Osteocyte (in vitro differentiated cells): Measurements from ENCODE around the gene TMEM150B. TPM values are rescaled to one million over a fixed set of nuclear protein-coding genes. Genes with fewer than 3 reads are reported as not detected.

ENCODE experiments used
- DNase-seq: peaks from one replicate; pipeline ENCODE4 v3.0.0; 2021; ENCODE audit warnings: mixed read lengths; ENCODE audit not compliant: unreplicated experiment; ENCODE audit errors: extremely low spot score
- H3K27ac Mint-ChIP-seq: one replicate; pipeline ENCODE4 v1.8.0; 2021; ENCODE audit warnings: mild to moderate bottlenecking, mixed read lengths; ENCODE audit not compliant: unreplicated experiment
- H3K27me3 Mint-ChIP-seq: one replicate; pipeline ENCODE4 v1.8.0; 2021; ENCODE audit warnings: mixed read lengths; ENCODE audit not compliant: unreplicated experiment
- H3K36me3 Mint-ChIP-seq: one replicate; pipeline ENCODE4 v1.8.0; 2021; ENCODE audit warnings: mixed read lengths; ENCODE audit not compliant: unreplicated experiment
- H3K4me1 Mint-ChIP-seq: one replicate; pipeline ENCODE4 v1.8.0; 2021; ENCODE audit warnings: mixed read lengths; ENCODE audit not compliant: unreplicated experiment
- H3K4me3 Mint-ChIP-seq: one replicate; pipeline ENCODE4 v1.8.0; 2021; ENCODE audit warnings: mild to moderate bottlenecking, moderate library complexity, mixed read lengths; ENCODE audit not compliant: unreplicated experiment
- H3K9me3 Mint-ChIP-seq: one replicate; pipeline ENCODE4 v1.8.0; 2021; ENCODE audit warnings: mixed read lengths; ENCODE audit not compliant: unreplicated experiment
- total RNA-seq: library from RNA; stranded (reverse); gene quantifications from 2 replicates; pipeline ENCODE4 v1.2.1, GENCODE V29; 2021
- TF ChIP-seq, protein P1 (sequence below): fragments of 200-600 bp; sonication (generic); IDR thresholded peaks from 2 replicates; pipeline ENCODE4 v1.5.0; 2021; ENCODE audit warnings: antibody characterized with exemption, mild to moderate bottlenecking, moderate library complexity

The TMEM150B gene
- total RNA-seq, 1 donor from 2014 or later, result not detected

DNA sequence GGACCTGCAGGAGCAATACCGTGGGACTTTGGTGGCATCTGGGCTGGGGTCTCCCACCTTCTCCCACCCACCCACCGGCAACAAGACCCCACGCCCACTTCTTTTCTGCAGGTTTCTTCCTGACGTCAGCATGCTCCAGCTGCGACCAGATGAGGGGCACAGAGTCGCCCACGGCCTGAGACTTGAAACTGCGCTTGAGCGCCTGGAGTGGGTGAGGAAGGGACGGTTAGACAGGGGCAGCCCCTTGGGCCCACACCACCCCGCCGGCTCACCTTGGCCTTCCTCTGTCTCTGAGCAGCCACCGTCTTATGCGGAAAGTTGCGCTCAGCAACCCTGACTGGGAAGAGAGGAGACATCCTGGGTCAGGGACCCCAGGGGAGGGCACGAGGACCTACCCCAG lies 35.8 kb upstream of the TMEM150B start:
- TF ChIP-seq, protein P1, sequence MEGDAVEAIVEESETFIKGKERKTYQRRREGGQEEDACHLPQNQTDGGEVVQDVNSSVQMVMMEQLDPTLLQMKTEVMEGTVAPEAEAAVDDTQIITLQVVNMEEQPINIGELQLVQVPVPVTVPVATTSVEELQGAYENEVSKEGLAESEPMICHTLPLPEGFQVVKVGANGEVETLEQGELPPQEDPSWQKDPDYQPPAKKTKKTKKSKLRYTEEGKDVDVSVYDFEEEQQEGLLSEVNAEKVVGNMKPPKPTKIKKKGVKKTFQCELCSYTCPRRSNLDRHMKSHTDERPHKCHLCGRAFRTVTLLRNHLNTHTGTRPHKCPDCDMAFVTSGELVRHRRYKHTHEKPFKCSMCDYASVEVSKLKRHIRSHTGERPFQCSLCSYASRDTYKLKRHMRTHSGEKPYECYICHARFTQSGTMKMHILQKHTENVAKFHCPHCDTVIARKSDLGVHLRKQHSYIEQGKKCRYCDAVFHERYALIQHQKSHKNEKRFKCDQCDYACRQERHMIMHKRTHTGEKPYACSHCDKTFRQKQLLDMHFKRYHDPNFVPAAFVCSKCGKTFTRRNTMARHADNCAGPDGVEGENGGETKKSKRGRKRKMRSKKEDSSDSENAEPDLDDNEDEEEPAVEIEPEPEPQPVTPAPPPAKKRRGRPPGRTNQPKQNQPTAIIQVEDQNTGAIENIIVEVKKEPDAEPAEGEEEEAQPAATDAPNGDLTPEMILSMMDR, result no peak
- H3K9me3 Mint-ChIP-seq, result no peaks in the 10 kb centered on the region
- DNase-seq, result no peak
- peaks cover 10% of the 10 kb centered on the region for H3K27me3 Mint-ChIP-seq
- H3K4me3 Mint-ChIP-seq, result no peak overlapping the region
- H3K36me3 Mint-ChIP-seq, result no peaks in the 10 kb centered on the region
- no peak overlapping the region for H3K27ac Mint-ChIP-seq
- H3K4me1 Mint-ChIP-seq, result peaks cover 13% of the 10 kb centered on the region

DNA sequence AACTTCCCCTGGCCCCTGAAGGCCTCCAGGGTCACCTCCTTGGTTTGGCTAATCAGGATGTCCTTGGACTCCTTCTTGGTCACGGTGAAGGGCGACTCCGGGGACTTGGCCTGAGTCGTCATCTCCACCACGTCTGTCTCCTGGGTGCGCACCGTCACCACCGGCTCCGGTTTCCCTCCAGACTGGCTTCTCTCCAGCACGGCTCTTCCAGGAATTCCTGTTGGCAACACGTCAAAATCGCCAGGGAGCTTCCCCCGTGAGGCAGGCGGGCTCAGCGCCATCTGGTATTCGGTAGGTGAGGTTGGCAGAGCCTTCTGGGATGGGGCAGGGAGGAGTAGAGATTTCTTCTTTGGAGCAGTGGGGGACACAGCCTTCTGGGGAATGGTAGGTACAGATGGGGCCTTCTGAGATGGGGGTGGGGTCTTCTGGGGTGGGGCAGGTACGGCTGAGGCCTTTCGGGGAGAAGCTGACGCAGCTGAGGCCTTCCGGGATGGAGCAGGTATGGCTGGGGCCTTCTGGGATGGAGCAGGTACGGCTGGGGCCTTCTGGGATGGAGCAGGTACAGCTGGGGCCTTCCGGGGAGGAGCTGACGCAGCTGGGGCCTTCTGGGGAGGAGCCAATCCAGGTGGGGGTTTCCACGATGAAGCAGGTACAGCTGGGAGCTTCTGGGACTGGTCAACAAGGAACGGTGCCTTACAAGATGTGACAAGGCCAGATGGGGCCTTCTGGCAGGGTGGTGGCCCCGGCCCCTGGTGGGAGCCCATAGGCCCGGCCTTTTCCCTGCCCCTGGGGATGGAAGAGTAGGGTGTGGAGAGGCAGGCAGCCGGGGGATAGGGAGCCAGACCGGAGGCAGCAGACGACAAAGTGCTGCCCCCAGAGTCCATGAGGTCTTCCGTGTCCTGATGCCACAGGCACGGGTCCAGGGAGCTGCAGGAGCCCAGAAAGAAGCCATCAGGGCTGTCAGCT lies 34.1 kb upstream of the TMEM150B start:
- Mint-ChIP-seq H3K4me3 (no peak overlapping the region), H3K36me3 (no peaks in the 10 kb centered on the region), H3K27ac (no peak overlapping the region), H3K4me1 (peaks cover 11% of the 10 kb centered on the region), H3K27me3 (peaks cover 19% of the 10 kb centered on the region), H3K9me3 (no peaks in the 10 kb centered on the region)
- DNase-seq, result no peak
- TF ChIP-seq, protein P1, result no peak

DNA sequence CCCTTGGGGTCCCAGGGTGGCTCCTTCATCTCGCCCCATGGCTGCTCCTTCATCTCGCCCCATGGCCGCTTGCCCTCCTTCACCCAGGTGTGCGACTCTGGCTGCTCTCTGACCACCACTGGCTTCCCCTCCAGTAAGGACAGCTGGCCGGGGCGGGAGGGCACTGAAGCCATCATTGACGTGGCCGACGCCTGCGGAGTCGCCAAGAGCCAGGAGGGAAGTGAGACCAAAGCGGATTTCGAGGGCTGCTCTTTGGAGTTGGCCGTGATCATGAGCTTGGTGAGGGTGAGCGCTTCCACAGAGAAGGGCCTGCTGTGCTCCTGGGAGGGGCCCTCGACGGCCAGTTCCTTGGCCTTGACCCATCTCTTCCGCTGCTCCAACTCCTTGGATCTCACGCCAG lies 33.4 kb upstream of the TMEM150B start:
- no peak overlapping the region for H3K27ac Mint-ChIP-seq
- peaks cover 22% of the 10 kb centered on the region for H3K27me3 Mint-ChIP-seq
- TF ChIP-seq, protein P1, result no peak
- H3K4me1 Mint-ChIP-seq, result peaks cover 8% of the 10 kb centered on the region
- H3K36me3 Mint-ChIP-seq, result no peaks in the 10 kb centered on the region
- no peak for DNase-seq
- H3K4me3 Mint-ChIP-seq, result no peak overlapping the region
- H3K9me3 Mint-ChIP-seq, result no peaks in the 10 kb centered on the region

DNA sequence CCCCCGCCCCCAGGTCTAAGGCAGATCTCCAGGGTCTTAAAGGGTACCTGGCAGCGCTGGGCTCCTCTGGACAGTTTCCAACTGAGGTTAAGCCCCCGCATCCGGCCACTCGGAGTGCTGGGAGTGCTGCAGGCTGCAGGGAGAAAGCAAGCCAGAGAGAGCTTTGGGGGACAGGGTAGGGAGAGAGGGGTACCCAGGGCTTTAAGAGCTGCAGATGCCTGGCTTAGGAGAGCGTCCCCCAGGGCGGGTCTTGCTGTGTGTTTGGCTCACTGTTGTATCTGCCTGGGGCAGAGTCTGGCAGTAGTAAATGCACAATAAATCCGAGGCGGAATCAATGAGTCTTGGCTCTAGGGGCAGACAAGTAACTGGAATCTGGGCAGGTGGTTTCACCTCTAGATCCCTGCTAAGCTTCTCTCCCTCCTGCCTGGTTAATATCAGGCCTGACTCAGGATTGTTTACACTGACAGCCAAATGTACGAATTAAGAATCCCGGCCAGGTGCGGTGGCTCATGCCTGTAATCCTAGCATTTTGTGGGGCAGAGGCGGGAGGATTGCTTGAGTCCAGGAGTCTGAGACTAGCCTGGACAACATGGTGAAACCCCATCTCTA lies 30.2 kb upstream of the TMEM150B start:
- no peaks in the 10 kb centered on the region for H3K36me3 Mint-ChIP-seq
- peaks cover 41% of the 10 kb centered on the region for H3K27me3 Mint-ChIP-seq
- no peak overlapping the region for H3K27ac Mint-ChIP-seq
- TF ChIP-seq, protein P1, result no peak
- no peaks in the 10 kb centered on the region for H3K9me3 Mint-ChIP-seq
- no peak for DNase-seq
- H3K4me1 Mint-ChIP-seq, result peaks cover 18% of the 10 kb centered on the region
- H3K4me3 Mint-ChIP-seq, result no peak overlapping the region

DNA sequence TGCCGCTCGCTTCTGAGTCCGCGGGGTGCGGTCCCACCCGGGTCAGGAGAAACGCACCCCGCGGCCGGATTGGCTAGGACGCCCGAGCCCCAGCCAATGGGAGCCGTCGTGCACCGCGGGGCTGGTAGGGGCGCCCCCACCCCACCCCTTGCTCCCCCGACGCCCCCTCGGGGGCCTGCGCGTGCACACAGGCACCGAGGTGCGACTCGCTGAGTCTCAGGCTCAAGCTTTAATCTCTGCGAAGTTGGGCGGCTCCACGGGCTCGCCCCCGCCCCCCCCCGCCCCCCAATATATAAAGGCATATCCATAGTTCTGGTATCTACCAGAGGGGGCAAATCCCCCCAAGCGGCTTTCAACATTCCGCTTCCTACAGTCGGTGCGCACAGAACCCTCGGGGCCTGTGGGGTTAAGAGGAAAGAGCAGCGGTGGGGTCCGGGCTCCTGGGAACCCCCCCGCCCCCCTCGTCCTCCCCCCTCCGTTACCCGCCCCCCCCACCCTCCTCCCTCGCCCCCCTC lies 29.6 kb upstream of the TMEM150B start, which contains the start of gene COX6B2:
TSS of gene COX6B2 (minus strand) at position 22 of the 515 bp plus-strand sequence. CDS start 198 bp downstream, outside the sequence.
- Mint-ChIP-seq H3K27me3 (peaks cover 41% of the 10 kb centered on the region), H3K4me3 (peak within 1 kb of the TSS; percentile 71), H3K36me3 (no peaks in the 10 kb centered on the region), H3K27ac (no peak within 1 kb of the TSS), H3K4me1 (peaks cover 18% of the 10 kb centered on the region), H3K9me3 (no peaks in the 10 kb centered on the region)
- TF ChIP-seq, protein P1, result no peak
- DNase-seq, result no peak
